ENCODE results near the gene TRMT2A.

The TRMT2A gene

GRCh38 chr22:20138417-20138738, 21.4 kb upstream of the TRMT2A start:
- Histone ChIP-seq H3F3A (ENCODE audit: insufficient read depth, low read length) (no peaks in the 10 kb centered on the region), H4K20me1 (ENCODE audit: insufficient read depth, low read length) (no peaks in the 10 kb centered on the region), H3K4me3 (ENCODE audit: low read depth, low read length, poor library complexity, severe bottlenecking) (no peak overlapping the region), H3K9ac (ENCODE audit: low read length) (no peak overlapping the region), H3K9me3 (ENCODE audit: low read length) (no peaks in the 10 kb centered on the region), H3K4me1 (ENCODE audit: insufficient read depth, low read length, severe bottlenecking) (peaks cover 18% of the 10 kb centered on the region), H3K36me3 (ENCODE audit: insufficient read depth, low read length) (no peaks in the 10 kb centered on the region), H2AFZ (ENCODE audit: low read length) (no peak overlapping the region), H3K27ac (ENCODE audit: low read depth, low read length, poor library complexity, severe bottlenecking) (no peak overlapping the region), H3K9me2 (ENCODE audit: low read depth, low read length) (no peaks in the 10 kb centered on the region), H3K27me3 (ENCODE audit: insufficient read depth, low read length) (no peaks in the 10 kb centered on the region), H3K79me2 (ENCODE audit: insufficient read depth, low read length) (no peaks in the 10 kb centered on the region), H3K4me2 (ENCODE audit: low read length) (no peak overlapping the region)
- TF ChIP-seq EZH2 (IDR thresholded peaks at IDR 0.05; ENCODE audit: borderline replicate concordance, low read length) = no peak
- TF ChIP-seq, protein P1, sequence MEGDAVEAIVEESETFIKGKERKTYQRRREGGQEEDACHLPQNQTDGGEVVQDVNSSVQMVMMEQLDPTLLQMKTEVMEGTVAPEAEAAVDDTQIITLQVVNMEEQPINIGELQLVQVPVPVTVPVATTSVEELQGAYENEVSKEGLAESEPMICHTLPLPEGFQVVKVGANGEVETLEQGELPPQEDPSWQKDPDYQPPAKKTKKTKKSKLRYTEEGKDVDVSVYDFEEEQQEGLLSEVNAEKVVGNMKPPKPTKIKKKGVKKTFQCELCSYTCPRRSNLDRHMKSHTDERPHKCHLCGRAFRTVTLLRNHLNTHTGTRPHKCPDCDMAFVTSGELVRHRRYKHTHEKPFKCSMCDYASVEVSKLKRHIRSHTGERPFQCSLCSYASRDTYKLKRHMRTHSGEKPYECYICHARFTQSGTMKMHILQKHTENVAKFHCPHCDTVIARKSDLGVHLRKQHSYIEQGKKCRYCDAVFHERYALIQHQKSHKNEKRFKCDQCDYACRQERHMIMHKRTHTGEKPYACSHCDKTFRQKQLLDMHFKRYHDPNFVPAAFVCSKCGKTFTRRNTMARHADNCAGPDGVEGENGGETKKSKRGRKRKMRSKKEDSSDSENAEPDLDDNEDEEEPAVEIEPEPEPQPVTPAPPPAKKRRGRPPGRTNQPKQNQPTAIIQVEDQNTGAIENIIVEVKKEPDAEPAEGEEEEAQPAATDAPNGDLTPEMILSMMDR (IDR thresholded peaks at IDR 0.05; ENCODE audit: low read length) = no peak

DNA sequence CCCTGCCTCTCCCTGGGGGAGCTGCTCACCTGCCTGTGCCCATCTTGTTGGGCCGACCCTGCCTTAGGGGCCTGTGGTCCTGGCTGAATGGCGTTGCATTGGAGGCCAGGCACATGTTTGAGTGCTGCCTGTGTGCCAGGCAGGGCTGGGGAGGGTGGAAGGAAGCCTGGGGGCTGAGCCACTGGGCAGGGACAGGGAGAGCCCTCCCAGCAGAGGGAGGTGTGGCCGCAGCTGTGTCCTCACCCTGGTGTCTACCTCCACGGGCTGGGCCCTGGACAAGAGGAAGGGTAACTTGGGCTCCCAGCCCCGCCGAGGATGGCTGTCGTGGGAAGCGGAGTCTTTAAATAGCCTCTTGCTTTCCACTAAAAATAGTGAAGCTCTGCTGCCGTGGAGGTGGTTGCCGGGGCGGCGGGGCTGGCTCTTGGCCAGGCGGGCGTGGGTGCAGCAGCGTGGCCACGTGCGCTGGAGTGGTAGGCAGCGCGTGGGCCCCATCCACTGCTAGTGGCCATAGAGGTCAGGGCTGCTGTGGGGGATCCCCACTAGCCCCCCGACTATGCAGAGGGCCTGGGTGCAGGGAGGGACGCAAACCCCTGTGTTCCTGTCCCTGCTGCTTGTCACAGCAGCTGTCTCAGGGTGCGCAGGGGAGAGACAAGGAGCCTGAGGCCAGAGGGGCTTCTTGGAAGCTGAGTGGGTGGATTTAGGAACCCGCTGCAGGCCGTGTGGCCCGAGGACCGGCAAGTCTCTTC, 20.8 kb upstream of the TRMT2A start:
- H3K9me3 ChIP-seq (ENCODE audit: low read length) = no peaks in the 10 kb centered on the region
- no peaks in the 10 kb centered on the region for H3F3A ChIP-seq (ENCODE audit: insufficient read depth, low read length)
- no peaks in the 10 kb centered on the region for H3K36me3 ChIP-seq (ENCODE audit: insufficient read depth, low read length)
- peaks cover 18% of the 10 kb centered on the region for H3K4me1 ChIP-seq (ENCODE audit: insufficient read depth, low read length, severe bottlenecking)
- H3K27me3 ChIP-seq (ENCODE audit: insufficient read depth, low read length) = no peaks in the 10 kb centered on the region
- H3K9me2 ChIP-seq (ENCODE audit: low read depth, low read length) = no peaks in the 10 kb centered on the region
- no peaks in the 10 kb centered on the region for H3K79me2 ChIP-seq (ENCODE audit: insufficient read depth, low read length)
- H3K27ac ChIP-seq (ENCODE audit: low read depth, low read length, poor library complexity, severe bottlenecking) = no peak overlapping the region
- no peak overlapping the region for H3K4me2 ChIP-seq (ENCODE audit: low read length)
- no peak overlapping the region for H3K4me3 ChIP-seq (ENCODE audit: low read depth, low read length, poor library complexity, severe bottlenecking)
- no peak overlapping the region for H3K9ac ChIP-seq (ENCODE audit: low read length)
- no peak for TF ChIP-seq EZH2 (IDR thresholded peaks at IDR 0.05; ENCODE audit: borderline replicate concordance, low read length)
- TF ChIP-seq, protein P1 (IDR thresholded peaks at IDR 0.05; ENCODE audit: low read length) = no peak
- no peak overlapping the region for H2AFZ ChIP-seq (ENCODE audit: low read length)
- H4K20me1 ChIP-seq (ENCODE audit: insufficient read depth, low read length) = no peaks in the 10 kb centered on the region

GRCh38 chr22:20137113-20137512, 20.1 kb upstream of the TRMT2A start:
- Histone ChIP-seq H4K20me1 (ENCODE audit: insufficient read depth, low read length) (no peaks in the 10 kb centered on the region), H3K4me2 (ENCODE audit: low read length) (no peak overlapping the region), H3K4me1 (ENCODE audit: insufficient read depth, low read length, severe bottlenecking) (peaks cover 18% of the 10 kb centered on the region), H3K36me3 (ENCODE audit: insufficient read depth, low read length) (no peaks in the 10 kb centered on the region), H3K9me3 (ENCODE audit: low read length) (no peaks in the 10 kb centered on the region), H3F3A (ENCODE audit: insufficient read depth, low read length) (no peaks in the 10 kb centered on the region), H3K9ac (ENCODE audit: low read length) (no peak overlapping the region), H3K4me3 (ENCODE audit: low read depth, low read length, poor library complexity, severe bottlenecking) (no peak overlapping the region), H3K9me2 (ENCODE audit: low read depth, low read length) (no peaks in the 10 kb centered on the region), H2AFZ (ENCODE audit: low read length) (no peak overlapping the region), H3K27me3 (ENCODE audit: insufficient read depth, low read length) (no peaks in the 10 kb centered on the region), H3K79me2 (ENCODE audit: insufficient read depth, low read length) (no peaks in the 10 kb centered on the region), H3K27ac (ENCODE audit: low read depth, low read length, poor library complexity, severe bottlenecking) (no peak overlapping the region)
- no peak for TF ChIP-seq EZH2 (IDR thresholded peaks at IDR 0.05; ENCODE audit: borderline replicate concordance, low read length)
- TF ChIP-seq, protein P1 (IDR thresholded peaks at IDR 0.05; ENCODE audit: low read length) = no peak

All from OCI-LY1 (cell line).